Measurements from ENCODE around the gene ABAT.

GRCh38 chr16:8798174-8798527 lies 123.7 kb downstream of the ABAT start:
- TF ChIP-seq PATZ1 (CRISPR knock-in tag; IDR thresholded peaks at IDR 0.05; ENCODE audit: borderline replicate concordance) (no peak), ZNF565 (CRISPR knock-in tag; conservative IDR thresholded peaks at IDR 0.05; ENCODE audit: low read depth) (no peak)

Measured in SK-N-SH treated with all-trans-retinoic acid at 6 μM for 48 hours (cell line).